Measurements from ENCODE around the gene FAM174B. TPM values are rescaled to one million over a fixed set of nuclear protein-coding genes. Genes with fewer than 3 reads are reported as not detected.

Gene FAM174B
- total and polyA plus RNA-seq, 8 donors, result 14.6 to 54.0 (median 31.0) TPM

- 83 to 88% (median 85%) methylated on average over 4 of the region's 4 CpGs for WGBS, 5 donors
- no peak for DNase-seq
- H3K27ac ChIP-seq, result no peak overlapping the region
- no peaks in the 10 kb centered on the region for H3K36me3 ChIP-seq
- H3K4me1 ChIP-seq, result no peaks in the 10 kb centered on the region
- no peaks in the 10 kb centered on the region for H3K9me3 ChIP-seq
- no peak overlapping the region for H3K4me3 ChIP-seq
- no peaks in the 10 kb centered on the region for H3K27me3 ChIP-seq
- TF ChIP-seq POLR2AphosphoS5 (IDR thresholded peaks at IDR 0.05) (no peak), CTCF (IDR thresholded peaks at IDR 0.05) (no peak), EP300 (IDR thresholded peaks at IDR 0.05) (no peak), POLR2A (IDR thresholded peaks at IDR 0.05) (no peak)
- intact Hi-C loops (cut with DNase I; ENCODE audit: low total_unique reads), result no loop called here
Measured at GRCh38 chr15:92584105-92584504, 71.5 kb downstream of the FAM174B start.

GRCh38 chr15:92583096-92584034 lies 72.2 kb downstream of the FAM174B start:
- intact Hi-C loops (cut with DNase I; ENCODE audit: low total_unique reads), result no loop called here
- Histone ChIP-seq H3K36me3 (no peaks in the 10 kb centered on the region), H3K9me3 (no peaks in the 10 kb centered on the region), H3K4me1 (no peaks in the 10 kb centered on the region), H3K27ac (no peak overlapping the region), H3K27me3 (no peaks in the 10 kb centered on the region), H3K4me3 (no peak overlapping the region)
- 79 to 89% (median 85%) methylated on average over 19 of the region's 19 CpGs for WGBS, 5 donors
- no peak for TF ChIP-seq EP300 (IDR thresholded peaks at IDR 0.05)
- TF ChIP-seq POLR2AphosphoS5 (IDR thresholded peaks at IDR 0.05), result no peak
- TF ChIP-seq CTCF (IDR thresholded peaks at IDR 0.05), result no peak
- TF ChIP-seq POLR2A (IDR thresholded peaks at IDR 0.05), result no peak
- DNase-seq, result no peak

- H3K36me3 ChIP-seq, result no peaks in the 10 kb centered on the region
- TF ChIP-seq EP300 (IDR thresholded peaks at IDR 0.05) (no peak), POLR2A (IDR thresholded peaks at IDR 0.05) (no peak), POLR2AphosphoS5 (IDR thresholded peaks at IDR 0.05) (no peak), CTCF (IDR thresholded peaks at IDR 0.05) (no peak)
- no peaks in the 10 kb centered on the region for H3K9me3 ChIP-seq
- H3K4me1 ChIP-seq, result no peaks in the 10 kb centered on the region
- intact Hi-C loops (cut with DNase I; ENCODE audit: low total_unique reads), result no loop called here
- WGBS, 5 donors, result 86 to 92% (median 88%) methylated on average over 6 of the region's 6 CpGs
- H3K27ac ChIP-seq, result no peak overlapping the region
- DNase-seq, result no peak
- H3K27me3 ChIP-seq, result no peaks in the 10 kb centered on the region
- no peak overlapping the region for H3K4me3 ChIP-seq
Measured at GRCh38 chr15:92582206-92582605, 73.4 kb downstream of the FAM174B start.

GRCh38 chr15:92580933-92581445 lies 74.6 kb downstream of the FAM174B start:
- 89 to 96% (median 94%) methylated on average over 7 of the region's 7 CpGs for WGBS, 5 donors
- Histone ChIP-seq H3K4me1 (no peaks in the 10 kb centered on the region), H3K9me3 (no peaks in the 10 kb centered on the region), H3K27ac (no peak overlapping the region), H3K4me3 (no peak overlapping the region), H3K36me3 (no peaks in the 10 kb centered on the region), H3K27me3 (no peaks in the 10 kb centered on the region)
- intact Hi-C loops (cut with DNase I; ENCODE audit: low total_unique reads), result no loop called here
- DNase-seq, result no peak
- TF ChIP-seq POLR2AphosphoS5 (IDR thresholded peaks at IDR 0.05) (no peak), EP300 (IDR thresholded peaks at IDR 0.05) (no peak), POLR2A (IDR thresholded peaks at IDR 0.05) (no peak), CTCF (IDR thresholded peaks at IDR 0.05) (no peak)

Measured in stomach (tissue), 9 donors.